GM23248 (cell line): ENCODE data around the gene LAMA5. TPM values are rescaled to one million over a fixed set of nuclear protein-coding genes. Genes with fewer than 3 reads are reported as not detected.

Source experiments
- DNase-seq: peaks from one replicate; pipeline ENCODE4 v3.0.0-alpha.2; 2015
- H2AFZ ChIP-seq: fragments of 200-600 bp; sonication (generic); 2 replicates; pipeline ENCODE4 v1.6.1; 2016; ENCODE audit warnings: antibody characterized with exemption
- H3F3A ChIP-seq: fragments of 200-600 bp; sonication (generic); 2 replicates; pipeline ENCODE4 v1.6.1; 2016; ENCODE audit warnings: mild to moderate bottlenecking, antibody characterized with exemption, mixed run types; ENCODE audit not compliant: insufficient read depth
- H3K27ac ChIP-seq: fragments of 200-600 bp; sonication (generic); 2 replicates; pipeline ENCODE4 v1.5.1; 2016; ENCODE audit warnings: mild to moderate bottlenecking
- H3K27me3 ChIP-seq: fragments of 200-600 bp; sonication (generic); replicated peaks from 2 replicates; pipeline ENCODE4 v1.6.1; 2016; ENCODE audit warnings: mild to moderate bottlenecking; ENCODE audit not compliant: insufficient read depth
- H3K36me3 ChIP-seq: fragments of 200-600 bp; sonication (generic); 2 replicates; pipeline ENCODE4 v1.6.1; 2016; ENCODE audit warnings: low read depth, mild to moderate bottlenecking
- H3K4me1 ChIP-seq: fragments of 200-600 bp; sonication (generic); 2 replicates; pipeline ENCODE4 v1.6.1; 2016; ENCODE audit warnings: mild to moderate bottlenecking; ENCODE audit not compliant: insufficient read depth
- H3K4me2 ChIP-seq: fragments of 200-600 bp; sonication (generic); one replicate; pipeline ENCODE4 v1.6.1; 2016; ENCODE audit warnings: mild to moderate bottlenecking; ENCODE audit not compliant: unreplicated experiment
- H3K4me3 ChIP-seq: fragments of 200-600 bp; sonication (generic); 2 replicates; pipeline ENCODE4 v1.5.1; 2016; ENCODE audit warnings: mild to moderate bottlenecking
- H3K79me2 ChIP-seq: fragments of 200-600 bp; sonication (generic); 2 replicates; pipeline ENCODE4 v1.6.1; 2016; ENCODE audit warnings: mild to moderate bottlenecking; ENCODE audit not compliant: insufficient read depth
- H3K9ac ChIP-seq: fragments of 200-600 bp; sonication (generic); 2 replicates; pipeline ENCODE4 v1.6.1; 2016; ENCODE audit warnings: mild to moderate bottlenecking
- H3K9me2 ChIP-seq: fragments of 200-600 bp; sonication (generic); 2 replicates; pipeline ENCODE4 v1.6.1; 2016; ENCODE audit warnings: mixed run types, mild to moderate bottlenecking, moderate library complexity; ENCODE audit not compliant: insufficient read depth
- H3K9me3 ChIP-seq: fragments of 200-600 bp; sonication (generic); one replicate; pipeline ENCODE4 v1.6.1; 2017; ENCODE audit warnings: low read depth
- H4K20me1 ChIP-seq: fragments of 200-600 bp; sonication (generic); 2 replicates; pipeline ENCODE4 v1.6.0; 2016; ENCODE audit not compliant: insufficient read depth
- EZH2 ChIP-seq: fragments of 200-600 bp; sonication (generic); IDR thresholded peaks from 2 replicates; pipeline ENCODE4 v1.6.1; 2018; ENCODE audit warnings: antibody characterized with exemption, mild to moderate bottlenecking; ENCODE audit not compliant: insufficient read depth, poor library complexity, severe bottlenecking
- EZH2phosphoT487 ChIP-seq: fragments of 200-600 bp; sonication (generic); IDR thresholded peaks from 2 replicates; pipeline ENCODE4 v1.6.1; 2018; ENCODE audit warnings: antibody characterized with exemption, moderate library complexity, mild to moderate bottlenecking, low read depth; ENCODE audit not compliant: insufficient read depth
- WGBS, 2 experiments: methylation state at CpG; one replicate each; pipeline ENCODE4 v1.1.6; 2015 to 2017; ENCODE audit warnings: low lambda C conversion rate in 2 of 2, low coverage in 1 of 2; ENCODE audit errors: missing lambda C conversion rate in 2 of 2; 5-methylcytosine and 5-hydroxymethylcytosine counted together
- in situ Hi-C: fragments of 300-500 bp; cut with MboI; formaldehyde crosslinking; loops from 2 replicates; pipeline ENCODE4 v1.15.0; 2020
- polyA plus RNA-seq: library from polyadenylated mRNA; unstranded; fragments of >200 nt; fragmentation: Nextera tagmentation; extraction: Ambion mirVana; gene quantifications from 2 replicates; pipeline ENCODE4 v1.2.1, GENCODE V29; 2016
- total RNA-seq: library from RNA; depleted of rRNA; stranded (reverse); fragments of >200 nt; shearing (Covaris generic); gene quantifications from 2 replicates; pipeline ENCODE4 v1.2.3, GENCODE V29; 2014

Gene LAMA5
- total and polyA plus RNA-seq, 2 experiments from 2014 or later, result 4.5 to 6.0 TPM

DNA sequence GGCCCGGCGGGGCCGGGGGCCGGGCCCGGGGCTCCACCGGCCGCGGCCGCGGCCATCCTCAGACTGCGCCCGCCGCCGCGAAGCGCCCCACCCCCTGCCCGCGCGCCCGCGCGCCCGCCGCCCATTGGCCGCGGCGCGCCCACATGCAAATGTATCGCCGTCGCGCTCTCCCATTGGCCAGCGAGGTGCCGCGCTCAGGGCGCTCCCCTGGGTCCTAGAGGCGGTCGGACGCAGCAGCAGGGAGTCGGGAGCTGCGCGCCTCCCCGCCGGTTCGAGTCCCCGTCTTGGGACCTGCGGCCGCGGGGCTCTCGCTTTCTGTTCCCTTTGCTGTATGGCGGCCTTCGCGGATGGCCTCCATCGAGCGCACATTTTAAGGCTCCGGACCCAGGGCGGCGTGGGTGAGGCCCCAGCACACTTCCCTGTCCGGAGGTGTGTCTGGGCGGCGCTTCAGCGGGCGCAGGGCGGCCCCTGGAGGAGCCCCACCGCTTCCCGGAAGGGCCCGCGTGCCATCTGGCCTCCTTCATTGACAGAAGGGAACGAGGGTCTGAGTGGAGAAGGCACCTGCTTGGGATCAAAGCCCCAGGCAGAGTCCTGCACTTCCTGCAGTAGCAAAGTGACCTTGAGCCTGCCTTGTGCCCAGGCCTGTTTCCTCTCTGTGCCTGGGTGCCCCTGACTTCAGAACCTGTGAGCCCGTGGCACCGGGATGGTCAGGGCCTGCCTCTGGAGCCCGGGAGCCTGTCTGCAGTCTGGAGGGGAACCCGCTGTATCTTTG, 40.3 kb upstream of the LAMA5 start, which contains the start of gene CABLES2:
Gene CABLES2, minus strand, starts transcription at position 65 of the 772 bp plus-strand sequence. Its CDS starts 9 bp downstream, at position 56.
- peak within 1 kb of the TSS; percentile 79 for H3K4me3 ChIP-seq
- peak within 1 kb of the TSS; percentile 77 for H3K9ac ChIP-seq
- H3K4me2 ChIP-seq, result peak within 1 kb of the TSS; percentile 53
- H3K4me1 ChIP-seq, result no peaks in the 10 kb centered on the region
- in situ Hi-C loops, result no loop called here
- no peaks in the 10 kb centered on the region for H3K9me2 ChIP-seq
- H3K27me3 ChIP-seq, result no peaks in the 10 kb centered on the region
- no peaks in the 10 kb centered on the region for H4K20me1 ChIP-seq
- no peaks in the 10 kb centered on the region for H3K36me3 ChIP-seq
- no peaks in the 10 kb centered on the region for H3K79me2 ChIP-seq
- WGBS, 2 experiments, result 6 to 9% methylated on average over 47 to 63 of the region's 73 CpGs
- TF ChIP-seq EZH2phosphoT487 (no peak), EZH2 (no peak)
- H3K27ac ChIP-seq, result no peak within 1 kb of the TSS
- H3F3A ChIP-seq, result no peaks in the 10 kb centered on the region
- H3K9me3 ChIP-seq, result no peaks in the 10 kb centered on the region
- peak within 1 kb of the TSS; percentile 88 for H2AFZ ChIP-seq
- peak; percentile 98 for DNase-seq

DNA sequence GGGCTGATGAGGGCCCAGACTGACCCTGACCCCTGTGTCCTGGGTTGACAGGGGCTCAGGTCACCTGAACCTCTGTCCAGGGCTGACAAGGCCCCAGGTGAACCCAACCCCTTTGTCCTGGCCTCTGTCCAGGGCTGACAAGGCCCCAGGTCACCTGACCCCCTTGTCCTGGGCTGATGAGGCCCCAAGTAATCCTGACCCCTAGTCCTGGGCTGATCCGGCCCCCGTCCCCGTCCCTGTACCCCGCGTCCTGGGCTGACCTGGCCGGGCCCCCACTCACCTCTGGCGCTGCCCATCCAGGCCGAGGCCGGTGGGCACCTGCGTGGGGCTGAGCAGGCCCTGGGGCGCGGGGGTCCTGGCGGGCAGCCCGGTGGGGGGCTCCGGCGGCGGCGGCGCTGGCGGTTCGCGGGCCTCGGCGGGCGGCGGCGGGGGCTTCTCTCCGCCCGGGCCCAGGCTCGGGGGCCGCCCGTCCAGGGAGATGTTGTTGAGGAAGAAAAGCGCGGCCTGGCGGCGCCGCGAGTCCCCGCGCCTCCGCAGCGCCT, 39.6 kb upstream of the LAMA5 start:
- H3K9me3 ChIP-seq, result no peaks in the 10 kb centered on the region
- no peak overlapping the region for H3K27ac ChIP-seq
- no peak for DNase-seq
- TF ChIP-seq EZH2, result no peak
- TF ChIP-seq EZH2phosphoT487, result no peak
- peak overlapping the region; percentile 77 for H3K9ac ChIP-seq
- H3K4me1 ChIP-seq, result no peaks in the 10 kb centered on the region
- no peak overlapping the region for H2AFZ ChIP-seq
- in situ Hi-C loops, result no loop called here
- no peaks in the 10 kb centered on the region for H3K36me3 ChIP-seq
- peak overlapping the region; percentile 79 for H3K4me3 ChIP-seq
- H3K27me3 ChIP-seq, result no peaks in the 10 kb centered on the region
- 0 to 1% methylated on average over 16 to 19 of the region's 42 CpGs for WGBS, 2 experiments
- no peaks in the 10 kb centered on the region for H4K20me1 ChIP-seq
- peak overlapping the region; percentile 53 for H3K4me2 ChIP-seq
- no peaks in the 10 kb centered on the region for H3K9me2 ChIP-seq
- H3F3A ChIP-seq, result no peaks in the 10 kb centered on the region
- H3K79me2 ChIP-seq, result no peaks in the 10 kb centered on the region

DNA sequence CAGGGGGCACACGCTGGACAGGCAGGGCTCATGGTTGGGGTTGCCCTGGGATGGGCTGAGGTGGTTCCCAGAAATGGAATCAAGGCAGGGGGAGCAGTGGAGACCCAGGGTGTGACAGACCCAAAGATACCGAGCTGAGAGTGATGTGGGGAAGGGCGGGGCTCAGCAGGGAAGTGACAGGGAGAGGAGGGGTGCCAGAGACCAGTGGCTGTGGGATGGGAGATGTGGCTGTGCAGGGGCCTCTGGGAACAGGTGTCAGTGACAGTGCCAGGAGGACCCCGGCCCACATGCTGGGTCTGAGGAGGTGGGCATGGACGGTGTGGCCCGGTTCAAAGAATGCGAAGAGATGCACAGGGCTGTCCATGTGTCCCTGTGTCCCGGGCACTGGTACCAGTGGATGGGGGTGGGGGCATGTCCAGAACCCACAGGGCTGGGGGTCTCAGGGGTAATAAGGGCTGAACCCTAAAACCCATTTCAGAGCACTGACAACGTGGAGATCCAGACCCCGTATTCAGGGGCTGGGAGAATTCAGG, 38.9 kb upstream of the LAMA5 start:
- Histone ChIP-seq H3K27ac (no peak overlapping the region), H3K9ac (peak overlapping the region; percentile 77), H3K27me3 (no peaks in the 10 kb centered on the region), H3K9me2 (no peaks in the 10 kb centered on the region), H4K20me1 (no peaks in the 10 kb centered on the region), H3F3A (no peaks in the 10 kb centered on the region), H3K4me3 (peak overlapping the region; percentile 79), H3K9me3 (no peaks in the 10 kb centered on the region), H3K4me1 (no peaks in the 10 kb centered on the region), H2AFZ (no peak overlapping the region), H3K4me2 (peak overlapping the region; percentile 53), H3K79me2 (no peaks in the 10 kb centered on the region), H3K36me3 (no peaks in the 10 kb centered on the region)
- no peak for DNase-seq
- WGBS, 2 experiments, result 53% methylated on average over 9 to 10 of the region's 10 CpGs
- in situ Hi-C loops, result no loop called here
- TF ChIP-seq EZH2 (no peak), EZH2phosphoT487 (no peak)

DNA sequence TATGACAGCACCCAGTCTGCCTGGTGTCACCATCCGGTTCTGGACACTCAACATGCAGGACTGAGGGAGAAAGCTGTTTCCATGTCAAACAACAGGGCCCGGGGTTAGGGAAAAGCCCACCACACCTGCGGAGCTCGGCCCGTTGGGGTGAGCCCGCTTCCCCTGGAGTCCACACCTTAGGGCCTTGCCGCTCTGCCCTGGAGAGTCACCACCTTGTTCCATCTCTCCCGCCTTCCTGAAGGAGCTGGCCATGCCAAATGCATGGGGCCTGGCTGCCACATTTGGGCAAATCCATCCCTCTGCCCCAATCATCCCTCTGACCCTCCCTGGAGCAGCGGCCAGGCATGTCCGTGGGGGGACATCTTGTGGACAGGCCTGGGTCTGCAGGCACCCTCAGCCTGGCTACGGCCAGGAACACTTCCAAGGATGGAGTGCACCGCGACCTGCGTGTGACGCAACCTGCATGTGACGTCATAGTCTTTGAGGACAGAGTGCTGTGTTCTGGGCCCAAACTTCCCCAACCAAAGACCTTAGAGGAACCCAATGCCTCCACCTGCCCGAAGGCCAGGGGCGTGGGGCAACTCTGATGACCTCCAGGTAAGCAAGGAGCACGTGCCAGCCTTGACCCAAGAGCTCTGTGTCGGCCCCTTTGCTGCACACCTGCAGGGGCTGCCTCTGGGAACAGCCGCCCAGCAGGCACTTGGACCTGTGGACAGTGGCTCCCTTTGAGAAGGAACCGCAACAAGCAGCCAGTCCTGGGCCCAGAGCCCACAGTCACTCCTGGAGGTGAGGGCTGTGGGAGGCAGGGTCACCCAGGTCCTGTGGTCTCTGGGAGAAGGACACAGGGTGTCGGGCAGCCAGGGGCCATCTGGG, 38.2 kb upstream of the LAMA5 start:
- no peaks in the 10 kb centered on the region for H3K36me3 ChIP-seq
- no peak overlapping the region for H3K4me3 ChIP-seq
- no peaks in the 10 kb centered on the region for H3K79me2 ChIP-seq
- H3K27me3 ChIP-seq, result no peaks in the 10 kb centered on the region
- TF ChIP-seq EZH2, result no peak
- TF ChIP-seq EZH2phosphoT487, result no peak
- H2AFZ ChIP-seq, result no peak overlapping the region
- DNase-seq, result peak; percentile 54
- H3K4me1 ChIP-seq, result no peaks in the 10 kb centered on the region
- in situ Hi-C loops, result no loop called here
- H3K4me2 ChIP-seq, result no peak overlapping the region
- H4K20me1 ChIP-seq, result no peaks in the 10 kb centered on the region
- 81 to 86% methylated on average over 22 to 23 of the region's 23 CpGs for WGBS, 2 experiments
- no peak overlapping the region for H3K9ac ChIP-seq
- no peaks in the 10 kb centered on the region for H3K9me3 ChIP-seq
- no peaks in the 10 kb centered on the region for H3F3A ChIP-seq
- no peak overlapping the region for H3K27ac ChIP-seq
- H3K9me2 ChIP-seq, result no peaks in the 10 kb centered on the region
